HG03280 (cell line): ENCODE data around the gene UBE2N.
"Not testable (repeated sequence)": the region's sequence is repeated elsewhere in the genome, so short reads cannot be mapped to it uniquely, and the experiment has no call there.

Source experiments
- ATAC-seq: cut with Tn5 transposase; IDR thresholded peaks from one replicate; pipeline ENCODE4 v1.9.1; 2021; ENCODE audit warnings: mild to moderate bottlenecking, moderate library complexity; ENCODE audit not compliant: unreplicated experiment

Gene UBE2N

GRCh38 chr12:93415723-93416464, 25.9 kb downstream of the UBE2N start:
- ATAC-seq = no peak

- no peak for ATAC-seq
Observed at GRCh38 chr12:93413064-93413463, 28.7 kb downstream of the UBE2N start.

GRCh38 chr12:93412396-93412795, 29.4 kb downstream of the UBE2N start:
- ATAC-seq = not testable (repeated sequence)

GRCh38 chr12:93411060-93411459, 30.7 kb downstream of the UBE2N start:
- not testable (repeated sequence) for ATAC-seq

- not testable (repeated sequence) for ATAC-seq
Observed at GRCh38 chr12:93409343-93410187, 32.2 kb downstream of the UBE2N start.

GRCh38 chr12:93408813-93409212, 32.9 kb downstream of the UBE2N start:
- no peak for ATAC-seq

GRCh38 chr12:93407963-93408283, 33.8 kb downstream of the UBE2N start:
- ATAC-seq = no peak

- ATAC-seq = no peak
Observed at GRCh38 chr12:93407054-93407962, 34.4 kb downstream of the UBE2N start.

- no peak for ATAC-seq
Observed at GRCh38 chr12:93404961-93405849, 36.5 kb downstream of the UBE2N start.

- ATAC-seq = no peak
Observed at GRCh38 chr12:93403988-93404803, 37.6 kb downstream of the UBE2N start.

- ATAC-seq = no peak
Observed at GRCh38 chr12:93402333-93403311, 39.1 kb downstream of the UBE2N start.

- peak; percentile 83 for ATAC-seq
Observed at GRCh38 chr12:93399183-93399863, 42.4 kb downstream of the UBE2N start.

- ATAC-seq = no peak
Observed at GRCh38 chr12:93397412-93397811, 44.3 kb downstream of the UBE2N start.

- ATAC-seq = no peak
Observed at GRCh38 chr12:93393425-93393824, 48.3 kb downstream of the UBE2N start.

- no peak for ATAC-seq
Observed at GRCh38 chr12:93390549-93391297, 51.0 kb downstream of the UBE2N start.

- ATAC-seq = no peak
Observed at GRCh38 chr12:93390031-93390430, 51.7 kb downstream of the UBE2N start.

- ATAC-seq = peak; percentile 49
Observed at GRCh38 chr12:93387780-93388179, 54.0 kb downstream of the UBE2N start.
